22Rv1 (cell line): ENCODE data around the gene RNF152.

ENCODE experiments used
- CTCF ChIP-seq: fragments of 450-650 bp; IDR thresholded peaks from 2 replicates; pipeline ENCODE4 v1.5.1; 2017; ENCODE audit warnings: mild to moderate bottlenecking
- ZFX ChIP-seq: fragments of 450-650 bp; IDR thresholded peaks from 2 replicates; pipeline ENCODE4 v1.6.1; 2017; ENCODE audit warnings: antibody characterized with exemption, borderline replicate concordance

- TF ChIP-seq CTCF = no peak
- TF ChIP-seq ZFX = no peak
Measured at GRCh38 chr18:61887838-61888237, 5.0 kb downstream of the RNF152 start.
